HEK293 (cell line): ENCODE results near the gene CENPN.

Experiments
- CTCF ChIA-PET: fragments of 350-600 bp; formaldehyde crosslinking; extraction: SDS; loops from one replicate; lab custom pipeline; 2021; ENCODE audit warnings: antibody characterized with exemption; lab: Yijun Ruan, JAX
- POLR2A ChIA-PET: fragments of 300-600 bp; formaldehyde crosslinking; extraction: SDS; loops from one replicate; lab custom pipeline; 2020; ENCODE audit warnings: antibody characterized with exemption, inconsistent platforms; lab: Yijun Ruan, JAX
- H3K27ac ChIP-seq: fragments of 200-500 bp; sonication (Bioruptor generic); 2 replicates; pipeline ENCODE4 v1.5.1; 2014; ENCODE audit warnings: low read depth, low read length, control low read depth, inconsistent platforms; ENCODE audit errors: extremely low read depth
- H3K36me3 ChIP-seq, 2 experiments: fragments of 200-500 bp in 1 of 2; sonication (Bioruptor generic) in 1 of 2; 1 replicate in 1 of 2; 2 replicates in 1 of 2; pipeline ENCODE4 v1.5.1; 2014 to 2017; ENCODE audit warnings: inconsistent platforms in 2 of 2, low read length in 2 of 2; ENCODE audit not compliant: control insufficient read depth in 2 of 2, insufficient read depth in 1 of 2
- H3K4me1 ChIP-seq: fragments of 200-500 bp; sonication (Bioruptor generic); 2 replicates; pipeline ENCODE4 v1.5.1; 2014; ENCODE audit warnings: mild to moderate bottlenecking, low read length, inconsistent platforms; ENCODE audit not compliant: control insufficient read depth, insufficient read depth
- H3K4me3 ChIP-seq: 2 replicates; pipeline ENCODE4 v1.5.1; 2011; ENCODE audit warnings: low read depth, mild to moderate bottlenecking, control low read depth, low read length, moderate library complexity
- H3K9me3 ChIP-seq: fragments of 200-500 bp; sonication (Bioruptor generic); 2 replicates; pipeline ENCODE4 v1.5.1; 2014; ENCODE audit warnings: low read depth, low read length, inconsistent platforms; ENCODE audit not compliant: control insufficient read depth, insufficient read depth
- BCL11B ChIP-seq: fragments of 450-650 bp; formaldehyde crosslinking; IDR thresholded peaks from 2 replicates; pipeline ENCODE4 v1.5.1; 2016; ENCODE audit warnings: low read depth, missing biosample characterization, missing genetic modification characterization
- EGR2 ChIP-seq: fragments of 450-650 bp; formaldehyde crosslinking; IDR thresholded peaks from 2 replicates; pipeline ENCODE4 v1.5.1; 2016; ENCODE audit warnings: low read depth, missing biosample characterization, missing genetic modification characterization
- GFI1B ChIP-seq: fragments of 450-650 bp; formaldehyde crosslinking; IDR thresholded peaks from 2 replicates; pipeline ENCODE4 v1.5.1; 2016; ENCODE audit warnings: missing biosample characterization, missing genetic modification characterization
- KLF17 ChIP-seq: fragments of 450-650 bp; formaldehyde crosslinking; IDR thresholded peaks from 2 replicates; pipeline ENCODE4 v1.5.1; 2016; ENCODE audit warnings: missing biosample characterization, missing genetic modification characterization
- PRDM1 ChIP-seq: fragments of 450-650 bp; formaldehyde crosslinking; IDR thresholded peaks from 2 replicates; pipeline ENCODE4; 2016; ENCODE audit warnings: missing biosample characterization, missing genetic modification characterization
- PRDM4 ChIP-seq: fragments of 450-650 bp; formaldehyde crosslinking; IDR thresholded peaks from 2 replicates; pipeline ENCODE4 v1.5.1; 2017; ENCODE audit warnings: missing biosample characterization, missing genetic modification characterization
- ZBTB10 ChIP-seq: fragments of 450-650 bp; formaldehyde crosslinking; IDR thresholded peaks from 2 replicates; pipeline ENCODE4 v1.5.1; 2016; ENCODE audit warnings: missing biosample characterization, missing genetic modification characterization
- ZBTB6 ChIP-seq: fragments of 450-650 bp; formaldehyde crosslinking; IDR thresholded peaks from 2 replicates; pipeline ENCODE4 v1.5.1; 2017; ENCODE audit warnings: missing biosample characterization, missing genetic modification characterization
- ZFHX2 ChIP-seq: fragments of 450-650 bp; formaldehyde crosslinking; conservative IDR thresholded peaks from 2 replicates; pipeline ENCODE4 v1.5.1; 2016; ENCODE audit warnings: missing biosample characterization, missing genetic modification characterization
- ZNF146 ChIP-seq: fragments of 450-650 bp; formaldehyde crosslinking; IDR thresholded peaks from 2 replicates; pipeline ENCODE4 v1.5.1; 2016; ENCODE audit warnings: missing biosample characterization, missing genetic modification characterization
- ZNF148 ChIP-seq: fragments of 450-650 bp; formaldehyde crosslinking; IDR thresholded peaks from 2 replicates; pipeline ENCODE4 v1.5.0; 2017; ENCODE audit warnings: missing biosample characterization, missing genetic modification characterization, borderline replicate concordance
- ZNF223 ChIP-seq: fragments of 450-650 bp; formaldehyde crosslinking; IDR thresholded peaks from 2 replicates; pipeline ENCODE4 v1.5.1; 2016; ENCODE audit warnings: missing biosample characterization, missing genetic modification characterization
- ZNF354C ChIP-seq: fragments of 450-650 bp; formaldehyde crosslinking; IDR thresholded peaks from 2 replicates; pipeline ENCODE4 v1.5.1; 2016; ENCODE audit warnings: missing biosample characterization, missing genetic modification characterization, low read depth, borderline replicate concordance
- ZNF449 ChIP-seq: fragments of 450-650 bp; formaldehyde crosslinking; IDR thresholded peaks from 2 replicates; pipeline ENCODE4 v1.5.1; 2017; ENCODE audit warnings: missing biosample characterization, mild to moderate bottlenecking, missing genetic modification characterization, moderate library complexity
- ZNF571 ChIP-seq: fragments of 450-650 bp; formaldehyde crosslinking; IDR thresholded peaks from 2 replicates; pipeline ENCODE4 v1.5.0; 2017; ENCODE audit warnings: missing biosample characterization, missing genetic modification characterization
- ZNF654 ChIP-seq: fragments of 450-650 bp; formaldehyde crosslinking; IDR thresholded peaks from 2 replicates; pipeline ENCODE4 v1.5.1; 2016; ENCODE audit warnings: low read depth, missing biosample characterization, missing genetic modification characterization
- ZSCAN30 ChIP-seq: fragments of 450-650 bp; IDR thresholded peaks from 2 replicates; pipeline ENCODE4 v1.5.1; 2018; ENCODE audit warnings: missing biosample characterization, mild to moderate bottlenecking, missing genetic modification characterization, moderate library complexity

The CENPN gene

GRCh38 chr16:81053761-81054160 lies 46.7 kb downstream of the CENPN start (continued):
- TF ChIP-seq GFI1B (tag by site-specific recombination) (no peak), PRDM1 (tag by site-specific recombination) (no peak), BCL11B (tag by site-specific recombination) (no peak), ZNF354C (tag by site-specific recombination) (no peak), ZSCAN30 (tag by site-specific recombination) (no peak), ZNF654 (no peak), ZNF223 (no peak), ZBTB6 (tag by site-specific recombination) (no peak)

GRCh38 chr16:81060576-81061306 lies 53.7 kb downstream of the CENPN start:
- POLR2A ChIA-PET: no interaction called here
- TF ChIP-seq EGR2 (tag by site-specific recombination) (no peak), KLF17 (no peak), ZNF146 (tag by site-specific recombination) (no peak), PRDM4 (tag by site-specific recombination) (no peak), ZNF571 (tag by site-specific recombination) (no peak), ZFHX2 (tag by site-specific recombination) (no peak), ZNF449 (no peak), ZBTB10 (tag by site-specific recombination) (no peak), ZNF148 (no peak)
- H3K27ac ChIP-seq: no peak overlapping the region
- H3K4me1 ChIP-seq: no peaks in the 10 kb centered on the region
- H3K36me3 ChIP-seq: no peaks in the 10 kb centered on the region
- CTCF ChIA-PET: no interaction called here
- no peaks in the 10 kb centered on the region for H3K9me3 ChIP-seq
- no peak overlapping the region for H3K4me3 ChIP-seq
